H9 (cell line): ENCODE results near the gene MYRF. TPM values are rescaled to one million over a fixed set of nuclear protein-coding genes. Genes with fewer than 3 reads are reported as not detected.

ENCODE experiments used
- DNase-seq: peaks from one replicate; pipeline ENCODE4 v3.0.0-alpha.2; 2017
- H2AFZ ChIP-seq: one replicate; pipeline ENCODE4 v1.6.1; 2013; ENCODE audit warnings: mild to moderate bottlenecking, low read length, control low read depth, moderate library complexity
- H2AK5ac ChIP-seq: 2 replicates; pipeline ENCODE4 v1.6.1; 2013; ENCODE audit warnings: low read length, control low read depth, mixed read lengths; ENCODE audit not compliant: insufficient read length
- H2BK120ac ChIP-seq: one replicate; pipeline ENCODE4 v1.6.1; 2013; ENCODE audit warnings: low read depth, mild to moderate bottlenecking, low read length, control low read depth, inconsistent platforms; ENCODE audit not compliant: poor library complexity, severe bottlenecking
- H2BK12ac ChIP-seq: 2 replicates; pipeline ENCODE4 v1.6.1; 2013; ENCODE audit warnings: low read length, control low read depth, mixed read lengths, low read depth; ENCODE audit not compliant: insufficient read length
- H2BK15ac ChIP-seq: 2 replicates; pipeline ENCODE4 v1.6.1; 2013; ENCODE audit warnings: low read depth, low read length, control low read depth
- H2BK20ac ChIP-seq: one replicate; pipeline ENCODE4 v1.6.1; 2013; ENCODE audit warnings: low read depth, mild to moderate bottlenecking, low read length, control low read depth, inconsistent platforms; ENCODE audit not compliant: poor library complexity, severe bottlenecking
- H2BK5ac ChIP-seq: 2 replicates; pipeline ENCODE4 v1.6.1; 2013; ENCODE audit warnings: low read length, control low read depth, mixed read lengths; ENCODE audit not compliant: insufficient read length
- H3K14ac ChIP-seq: 2 replicates; pipeline ENCODE4 v1.6.1; 2013; ENCODE audit warnings: low read length, control low read depth; ENCODE audit not compliant: insufficient read depth
- H3K18ac ChIP-seq: 2 replicates; pipeline ENCODE4 v1.6.1; 2013; ENCODE audit warnings: low read depth, mild to moderate bottlenecking, mixed read lengths, low read length, control low read depth; ENCODE audit not compliant: insufficient read length
- H3K23ac ChIP-seq: 2 replicates; pipeline ENCODE4 v1.6.1; 2013; ENCODE audit warnings: low read length, control low read depth, mixed read lengths, low read depth; ENCODE audit not compliant: insufficient read length
- H3K23me2 ChIP-seq: 2 replicates; pipeline ENCODE4 v1.6.1; 2013; ENCODE audit warnings: low read depth, mild to moderate bottlenecking, mixed read lengths, low read length, control low read depth; ENCODE audit not compliant: insufficient read length, poor library complexity, severe bottlenecking
- H3K27ac ChIP-seq: 2 replicates; pipeline ENCODE4 v1.5.1; 2013; ENCODE audit warnings: low read length, control low read depth, mixed read lengths, low read depth; ENCODE audit not compliant: insufficient read length
- H3K27me3 ChIP-seq: 2 replicates; pipeline ENCODE4 v1.6.1; 2013; ENCODE audit warnings: low read length, control low read depth, inconsistent platforms; ENCODE audit not compliant: insufficient read depth
- H3K4ac ChIP-seq: 2 replicates; pipeline ENCODE4 v1.6.1; 2013; ENCODE audit warnings: low read depth, mild to moderate bottlenecking, control low read depth, inconsistent platforms, low read length, moderate library complexity
- H3K4me1 ChIP-seq: 2 replicates; pipeline ENCODE4 v1.6.1; 2013; ENCODE audit warnings: low read length, control low read depth, inconsistent platforms; ENCODE audit not compliant: insufficient read depth
- H3K4me2 ChIP-seq: 2 replicates; pipeline ENCODE4 v1.6.1; 2013; ENCODE audit warnings: low read length, control low read depth, mixed read lengths; ENCODE audit not compliant: insufficient read length, insufficient read depth
- H3K56ac ChIP-seq: 2 replicates; pipeline ENCODE4 v1.6.1; 2013; ENCODE audit warnings: low read depth, mild to moderate bottlenecking, mixed read lengths, low read length, control low read depth; ENCODE audit not compliant: insufficient read length
- H3K79me1 ChIP-seq: 2 replicates; pipeline ENCODE4 v1.6.1; 2013; ENCODE audit warnings: low read depth, mild to moderate bottlenecking, moderate library complexity, low read length, control low read depth, inconsistent platforms; ENCODE audit not compliant: insufficient read depth, poor library complexity, severe bottlenecking
- H3K79me2 ChIP-seq: 2 replicates; pipeline ENCODE4 v1.6.1; 2013; ENCODE audit warnings: low read length, control low read depth, inconsistent platforms; ENCODE audit not compliant: insufficient read depth
- H3K9ac ChIP-seq: 2 replicates; pipeline ENCODE4 v1.6.1; 2013; ENCODE audit warnings: low read length, control low read depth, mixed read lengths; ENCODE audit not compliant: insufficient read length; ENCODE audit errors: extremely low read depth
- H3K9me3 ChIP-seq: one replicate; pipeline ENCODE4 v1.6.1; 2013; ENCODE audit warnings: low read depth, low read length, inconsistent platforms; ENCODE audit not compliant: control insufficient read depth
- H3T11ph ChIP-seq: one replicate; pipeline ENCODE4 v1.6.1; 2013; ENCODE audit warnings: mild to moderate bottlenecking, low read length, control low read depth, inconsistent platforms
- H4K20me1 ChIP-seq: one replicate; pipeline ENCODE4 v1.6.1; 2013; ENCODE audit not compliant: control insufficient read depth, insufficient read length, insufficient read depth
- H4K5ac ChIP-seq: 2 replicates; pipeline ENCODE4 v1.6.1; 2013; ENCODE audit warnings: low read depth, mild to moderate bottlenecking, mixed read lengths, low read length, control low read depth; ENCODE audit not compliant: insufficient read length
- H4K8ac ChIP-seq: replicated peaks from 2 replicates; pipeline ENCODE4 v1.6.1; 2013; ENCODE audit warnings: low read length, control low read depth, mixed read lengths, low read depth; ENCODE audit not compliant: insufficient read length
- H4K91ac ChIP-seq: 2 replicates; pipeline ENCODE4 v1.6.1; 2013; ENCODE audit warnings: low read depth, mild to moderate bottlenecking, moderate library complexity, mixed read lengths, low read length, control low read depth; ENCODE audit not compliant: insufficient read length
- H3K27ac Mint-ChIP-seq, 3 experiments: 2 replicates in 2 of 3; 3 replicates in 1 of 3; pipeline ENCODE4 v1.8.0; 2020 to 2021; ENCODE audit warnings: mixed read lengths in 3 of 3, mild to moderate bottlenecking in 1 of 3, moderate library complexity in 1 of 3
- H3K27me3 Mint-ChIP-seq: 2 replicates; pipeline ENCODE4 v1.8.0; 2021; ENCODE audit warnings: low read depth, mild to moderate bottlenecking, moderate library complexity, mixed read lengths
- H3K36me3 Mint-ChIP-seq, 3 experiments: 2 replicates in 2 of 3; 3 replicates in 1 of 3; pipeline ENCODE4 v1.8.0; 2020 to 2021; ENCODE audit warnings: low read depth in 3 of 3, mixed read lengths in 3 of 3; ENCODE audit not compliant: insufficient read depth in 1 of 3
- H3K4me1 Mint-ChIP-seq, 2 experiments: 2 replicates each; pipeline ENCODE4 v1.8.0; 2020; ENCODE audit warnings: mixed read lengths in 2 of 2
- H3K4me3 Mint-ChIP-seq, 2 experiments: 2 replicates in 1 of 2; 3 replicates in 1 of 2; pipeline ENCODE4 v1.8.0; 2020 to 2021; ENCODE audit warnings: mild to moderate bottlenecking in 2 of 2, mixed read lengths in 2 of 2, moderate library complexity in 1 of 2
- H3K9me3 Mint-ChIP-seq, 2 experiments: 2 replicates in 1 of 2; 3 replicates in 1 of 2; pipeline ENCODE4 v1.8.0; 2020; ENCODE audit warnings: mild to moderate bottlenecking in 2 of 2, mixed read lengths in 2 of 2, moderate library complexity in 1 of 2
- CTCF ChIP-seq: fragments of 200-600 bp; sonication (generic); conservative IDR thresholded peaks from 3 replicates; pipeline ENCODE4 v1.8.0; 2021; ENCODE audit warnings: antibody characterized with exemption, mild to moderate bottlenecking
- WGBS: extraction: QIAGEN DNeasy Blood & Tissue Kit; methylation state at CpG from one replicate; pipeline ENCODE4 v1.1.7; 2013; ENCODE audit warnings: missing lambda C conversion rate, low lambda C conversion rate, mixed read lengths; ENCODE audit not compliant: insufficient read length; ENCODE audit errors: extremely low coverage; 5-methylcytosine and 5-hydroxymethylcytosine counted together
- total RNA-seq: library from RNA; stranded (reverse); gene quantifications from 2 replicates; pipeline ENCODE4 v1.2.1, GENCODE V29; 2021

Gene MYRF
- total RNA-seq, 1 experiment from 2014 or later, result 13.9 TPM

- DNase-seq, result no peak
- peak overlapping the region; percentile 66 for H3K9ac ChIP-seq
- no peak overlapping the region for H4K8ac ChIP-seq
- H3K9me3 ChIP-seq, result no peaks in the 10 kb centered on the region
- H4K5ac ChIP-seq, result no peak overlapping the region
- Mint-ChIP-seq H3K9me3 (no peaks in the 10 kb centered on the region), H3K36me3 (peaks cover 12 to 25% (median 25%) of the 10 kb centered on the region in 3 experiments; a peak in 6 of 7 replicates), H3K27ac (peak overlapping the region; percentile 95 to 98 (median 98)), H3K27me3 (no peaks in the 10 kb centered on the region), H3K4me1 (peaks cover 40 to 41% of the 10 kb centered on the region in 2 experiments), H3K4me3 (peak overlapping the region; percentile 91 to 93)
- H3K56ac ChIP-seq, result no peak overlapping the region
- no peak overlapping the region for H4K91ac ChIP-seq
- H2AFZ ChIP-seq, result no peak overlapping the region
- TF ChIP-seq CTCF, result no peak
- no peak overlapping the region for H2BK5ac ChIP-seq
- H2BK120ac ChIP-seq, result no peak overlapping the region
- no peak overlapping the region for H3K4ac ChIP-seq
- WGBS, result no CpG with 5 or more reads among the region's 23 CpGs
- H3K23ac ChIP-seq, result no peak overlapping the region
- no peak overlapping the region for H2AK5ac ChIP-seq
- H3K4me2 ChIP-seq, result peak overlapping the region; percentile 96
- peaks cover 32% of the 10 kb centered on the region; the same call in 1 of the 2 replicates for H3K79me2 ChIP-seq
- H2BK15ac ChIP-seq, result no peak overlapping the region
- peak overlapping the region; percentile 76 for H3K27ac ChIP-seq
- H3T11ph ChIP-seq, result no peak overlapping the region
- no peak overlapping the region for H2BK12ac ChIP-seq
- no peaks in the 10 kb centered on the region for H3K27me3 ChIP-seq
- H3K14ac ChIP-seq, result peak overlapping the region; percentile 76
- H3K4me1 ChIP-seq, result peaks cover 2% of the 10 kb centered on the region; the same call in 1 of the 2 replicates
- H2BK20ac ChIP-seq, result no peak overlapping the region
- H3K18ac ChIP-seq, result peak overlapping the region; percentile 78
- H3K79me1 ChIP-seq, result peaks cover under 1% of the 10 kb centered on the region
- peaks cover 16% of the 10 kb centered on the region for H3K23me2 ChIP-seq
- no peaks in the 10 kb centered on the region for H4K20me1 ChIP-seq
Observed at GRCh38 chr11:61826930-61827570, 74.6 kb downstream of the MYRF start.
